ENCODE measurements around the gene SLC25A39. TPM values are rescaled to one million over a fixed set of nuclear protein-coding genes. Genes with fewer than 3 reads are reported as not detected.
"Not testable (repeated sequence)": the region's sequence is repeated elsewhere in the genome, so short reads cannot be mapped to it uniquely, and the experiment has no call there.

SLC25A39 gene
- total and polyA plus RNA-seq, 2 donors (not counting 3 experiments of a cell fraction or from before 2014, with no cell fraction given), result 88.5 to 151 TPM

GRCh38 chr17:44368391-44369243 lies 44.0 kb upstream of the SLC25A39 start:
- H3K27ac ChIP-seq (ENCODE audit: insufficient read depth, low read depth, low read length); H3K9me3 ChIP-seq (replicated peaks; ENCODE audit: control insufficient read depth, insufficient read depth, low read length); H3K4me2 ChIP-seq (ENCODE audit: insufficient read depth, low read length); H3K79me2 ChIP-seq (ENCODE audit: control insufficient read depth, insufficient read depth, low read length); H3K9me1 ChIP-seq (replicated peaks; ENCODE audit: control insufficient read depth, extremely low read depth, insufficient read depth, low read length); H3K4me1 ChIP-seq (ENCODE audit: control insufficient read depth, extremely low read depth, insufficient read depth, low read length); H3K9ac ChIP-seq (replicated peaks; ENCODE audit: extremely low read depth, insufficient read depth, low read length); intact Hi-C loops (cut with micrococcal nuclease); BruUV-seq (replicated peaks); H3K36me3 ChIP-seq (ENCODE audit: control insufficient read depth in 2 of 2, extremely low read depth in 1 of 2, insufficient read depth in 2 of 2, low read length in 2 of 2); FAIRE-seq; H4K20me1 ChIP-seq (replicated peaks; ENCODE audit: control insufficient read depth, extremely low read depth, insufficient read depth, low read length); H3K4me3 ChIP-seq (replicated peaks in 1 of 3; ENCODE audit: insufficient read depth in 1 of 3, low read depth in 1 of 3, low read length in 3 of 3); H2AFZ ChIP-seq (ENCODE audit: low read depth, low read length); H3K27me3 ChIP-seq (ENCODE audit: control insufficient read depth in 2 of 2, insufficient read depth in 2 of 2, low read length in 2 of 2); dilution Hi-C loops (cut with MboI; ENCODE audit: extremely low pct_ligation_motif_present, low sequenced_read_pairs); DNase-seq (ENCODE audit: low read depth, low spot score); POLR2A ChIA-PET: not testable (repeated sequence)
- CTCF ChIA-PET, result interaction anchor here (0.7 to 2.8 kb wide), 2 partner anchors 8 to 16 kb away, joined by 3 to 14 read pairs; no protein-coding TSS in a partner anchor

GRCh38 chr17:44367231-44367979 lies 42.8 kb upstream of the SLC25A39 start:
- no peak overlapping the region for H2AFZ ChIP-seq (ENCODE audit: low read depth, low read length)
- no peaks in the 10 kb centered on the region for H3K9me3 ChIP-seq (replicated peaks; ENCODE audit: control insufficient read depth, insufficient read depth, low read length)
- H3K9me1 ChIP-seq (replicated peaks; ENCODE audit: control insufficient read depth, extremely low read depth, insufficient read depth, low read length), result no peaks in the 10 kb centered on the region
- no peak overlapping the region for H3K4me3 ChIP-seq (replicated peaks in 1 of 3; ENCODE audit: insufficient read depth in 1 of 3, low read depth in 1 of 3, low read length in 3 of 3)
- DNase-seq (ENCODE audit: low read depth, low spot score) (no peak), FAIRE-seq (no peak)
- no peak for TF ChIP-seq JUN (IDR thresholded peaks at IDR 0.05; ENCODE audit: borderline replicate concordance, insufficient read depth, insufficient read length, low read depth)
- TF ChIP-seq POLR2AphosphoS5 (IDR thresholded peaks at IDR 0.05; ENCODE audit: insufficient read depth, low read depth, low read length), result no peak
- no peak for TF ChIP-seq GATA2 (IDR thresholded peaks at IDR 0.05; ENCODE audit: insufficient read depth, insufficient read length, low read depth, low read length)
- TF ChIP-seq FOS (IDR thresholded peaks at IDR 0.05; ENCODE audit: borderline replicate concordance, insufficient read depth, low read length), result no peak
- no peak for TF ChIP-seq EZH2 (IDR thresholded peaks at IDR 0.05; ENCODE audit: borderline replicate concordance, low read depth, low read length, severe bottlenecking)
- no peak for TF ChIP-seq MYC (IDR thresholded peaks at IDR 0.05; ENCODE audit: low read depth, low read length)
- TF ChIP-seq MAX (IDR thresholded peaks at IDR 0.05; ENCODE audit: insufficient read depth, insufficient read length), result no peak
- no peak for TF ChIP-seq CTCF (IDR thresholded peaks at IDR 0.05; ENCODE audit: extremely low read depth in 1 of 2, insufficient read depth in 1 of 2, low read depth in 1 of 2, low read length in 2 of 2)
- TF ChIP-seq POLR2A (IDR thresholded peaks at IDR 0.05; ENCODE audit: low read depth, low read length), result no peak
- BruUV-seq (replicated peaks), result no TSS peak
- H3K27ac ChIP-seq (ENCODE audit: insufficient read depth, low read depth, low read length), result no peak overlapping the region
- H4K20me1 ChIP-seq (replicated peaks; ENCODE audit: control insufficient read depth, extremely low read depth, insufficient read depth, low read length), result no peaks in the 10 kb centered on the region
- no peak overlapping the region for H3K4me2 ChIP-seq (ENCODE audit: insufficient read depth, low read length)
- no peaks in the 10 kb centered on the region for H3K36me3 ChIP-seq (ENCODE audit: control insufficient read depth in 2 of 2, extremely low read depth in 1 of 2, insufficient read depth in 2 of 2, low read length in 2 of 2)
- POLR2A ChIA-PET, result no interaction called here
- no peak overlapping the region for H3K9ac ChIP-seq (replicated peaks; ENCODE audit: extremely low read depth, insufficient read depth, low read length)
- dilution Hi-C loops (cut with MboI; ENCODE audit: extremely low pct_ligation_motif_present, low sequenced_read_pairs) (no loop called here), intact Hi-C loops (cut with micrococcal nuclease) (no loop called here)
- peaks cover 6 to 8% of the 10 kb centered on the region in 2 experiments for H3K27me3 ChIP-seq (ENCODE audit: control insufficient read depth in 2 of 2, insufficient read depth in 2 of 2, low read length in 2 of 2)
- peaks cover under 1% of the 10 kb centered on the region for H3K4me1 ChIP-seq (ENCODE audit: control insufficient read depth, extremely low read depth, insufficient read depth, low read length)
- CTCF ChIA-PET, result interaction anchor here (0.6 to 2.8 kb wide), 4 partner anchors 9 to 156 kb away, joined by 3 to 14 read pairs (median 4); no protein-coding TSS in a partner anchor
- H3K79me2 ChIP-seq (ENCODE audit: control insufficient read depth, insufficient read depth, low read length), result no peaks in the 10 kb centered on the region
